ENCODE measurements around the gene RAPGEF5. TPM values are rescaled to one million over a fixed set of nuclear protein-coding genes. Genes with fewer than 3 reads are reported as not detected.

The RAPGEF5 gene
- total and polyA plus RNA-seq, 2 donors (not counting 3 experiments of a cell fraction or from before 2014, with no cell fraction given): 10.0 to 43.2 TPM

DNA sequence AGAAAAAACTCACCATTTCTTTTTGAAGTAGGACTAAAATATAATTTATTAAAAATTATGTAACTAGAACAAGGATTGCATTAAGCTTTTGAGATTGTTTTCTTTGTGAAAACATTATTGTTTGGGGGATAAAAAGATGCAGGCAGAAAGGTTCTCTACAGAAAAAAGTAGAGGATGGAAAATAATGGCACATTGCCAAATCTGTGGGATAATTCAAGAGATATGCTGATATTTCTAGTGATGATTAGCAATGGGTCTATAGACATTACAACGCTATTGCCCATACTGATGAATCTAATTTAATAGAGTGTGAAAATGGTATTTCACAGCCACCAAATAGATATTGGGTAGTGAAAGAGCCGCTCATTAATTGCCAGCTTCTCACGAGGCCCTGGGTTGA lies 204.3 kb downstream of the RAPGEF5 start:
- H3K9me3 ChIP-seq (replicated peaks; ENCODE audit: control insufficient read depth, insufficient read depth, low read length): no peaks in the 10 kb centered on the region
- peaks cover 0 to 14% of the 10 kb centered on the region in 2 experiments for H3K36me3 ChIP-seq (ENCODE audit: control insufficient read depth in 2 of 2, extremely low read depth in 1 of 2, insufficient read depth in 2 of 2, low read length in 2 of 2)
- H3K4me2 ChIP-seq (ENCODE audit: insufficient read depth, low read length): no peak overlapping the region
- no peak overlapping the region for H2AFZ ChIP-seq (ENCODE audit: low read depth, low read length)
- H3K27ac ChIP-seq (ENCODE audit: insufficient read depth, low read depth, low read length): no peak overlapping the region
- dilution Hi-C loops (cut with MboI; ENCODE audit: extremely low pct_ligation_motif_present, low sequenced_read_pairs): no loop called here
- no peak overlapping the region for H3K4me3 ChIP-seq (replicated peaks in 1 of 3; ENCODE audit: insufficient read depth in 1 of 3, low read depth in 1 of 3, low read length in 3 of 3)
- DNase-seq (ENCODE audit: low read depth, low spot score) (no peak), FAIRE-seq (no peak)
- H3K9me1 ChIP-seq (replicated peaks; ENCODE audit: control insufficient read depth, extremely low read depth, insufficient read depth, low read length): no peaks in the 10 kb centered on the region
- CTCF ChIA-PET: interaction anchor here (1.2 to 2.2 kb wide), 2 partner anchors 13 to 25 kb away, joined by 3 to 4 read pairs; no protein-coding TSS in a partner anchor
- intact Hi-C loops (cut with micrococcal nuclease): no loop called here
- POLR2A ChIA-PET: no interaction called here
- TF ChIP-seq FOS (IDR thresholded peaks at IDR 0.05; ENCODE audit: borderline replicate concordance, insufficient read depth, low read length) (no peak), CTCF (IDR thresholded peaks at IDR 0.05; ENCODE audit: extremely low read depth in 1 of 2, insufficient read depth in 1 of 2, low read depth in 1 of 2, low read length in 2 of 2) (no peak), JUN (IDR thresholded peaks at IDR 0.05; ENCODE audit: borderline replicate concordance, insufficient read depth, insufficient read length, low read depth) (no peak), EZH2 (IDR thresholded peaks at IDR 0.05; ENCODE audit: borderline replicate concordance, low read depth, low read length, severe bottlenecking) (no peak), GATA2 (IDR thresholded peaks at IDR 0.05; ENCODE audit: insufficient read depth, insufficient read length, low read depth, low read length) (no peak), MYC (IDR thresholded peaks at IDR 0.05; ENCODE audit: low read depth, low read length) (no peak), POLR2A (IDR thresholded peaks at IDR 0.05; ENCODE audit: low read depth, low read length) (no peak), MAX (IDR thresholded peaks at IDR 0.05; ENCODE audit: insufficient read depth, insufficient read length) (no peak), POLR2AphosphoS5 (IDR thresholded peaks at IDR 0.05; ENCODE audit: insufficient read depth, low read depth, low read length) (no peak)
- BruUV-seq (replicated peaks): no TSS peak
- no peaks in the 10 kb centered on the region for H4K20me1 ChIP-seq (replicated peaks; ENCODE audit: control insufficient read depth, extremely low read depth, insufficient read depth, low read length)
- no peaks in the 10 kb centered on the region for H3K79me2 ChIP-seq (ENCODE audit: control insufficient read depth, insufficient read depth, low read length)
- H3K27me3 ChIP-seq (ENCODE audit: control insufficient read depth in 2 of 2, insufficient read depth in 2 of 2, low read length in 2 of 2): no peaks in the 10 kb centered on the region
- H3K9ac ChIP-seq (replicated peaks; ENCODE audit: extremely low read depth, insufficient read depth, low read length): no peak overlapping the region
- H3K4me1 ChIP-seq (ENCODE audit: control insufficient read depth, extremely low read depth, insufficient read depth, low read length): peaks cover 9% of the 10 kb centered on the region

Measured in endothelial cell of umbilical vein (primary cell).